Aorta (tissue), 5 donors: ENCODE measurements around the gene AATF. TPM values are rescaled to one million over a fixed set of nuclear protein-coding genes. Genes with fewer than 3 reads are reported as not detected.

Experiments
- ATAC-seq: fragments of 200-7000 bp; cut with Tn5 transposase; one replicate; pipeline ENCODE4 v1.9.1; 2022; ENCODE audit warnings: moderate library complexity; ENCODE audit not compliant: low FRiP score
- DNase-seq, 2 donors: peaks; one replicate each; pipeline ENCODE4 v3.0.0-alpha.2; 2020
- H3K27ac ChIP-seq, 2 donors: one replicate each; pipeline ENCODE4 v1.5.1; 2013; ENCODE audit warnings: low read length in 2 of 2, mild to moderate bottlenecking in 2 of 2, moderate library complexity in 2 of 2, control low read depth in 1 of 2, inconsistent platforms in 1 of 2, low read depth in 1 of 2
- H3K27me3 ChIP-seq, 2 donors: one replicate each; pipeline ENCODE4 v1.6.1; 2013; ENCODE audit warnings: control low read depth in 1 of 2, low read length in 1 of 2, mild to moderate bottlenecking in 1 of 2, moderate library complexity in 1 of 2; ENCODE audit not compliant: insufficient read depth in 2 of 2, control insufficient read depth in 1 of 2
- H3K36me3 ChIP-seq, 2 donors: one replicate each; pipeline ENCODE4 v1.6.1; 2013; ENCODE audit warnings: control low read depth in 1 of 2, low read length in 1 of 2, mild to moderate bottlenecking in 1 of 2; ENCODE audit not compliant: insufficient read depth in 2 of 2, control insufficient read depth in 1 of 2
- H3K4me1 ChIP-seq, 2 donors: one replicate each; pipeline ENCODE4 v1.6.1; 2013; ENCODE audit warnings: low read length in 2 of 2, control low read depth in 1 of 2, mild to moderate bottlenecking in 1 of 2, moderate library complexity in 1 of 2; ENCODE audit not compliant: insufficient read depth in 2 of 2, control insufficient read depth in 1 of 2
- H3K4me3 ChIP-seq, 2 donors: one replicate each; pipeline ENCODE4 v1.5.1; 2013; ENCODE audit warnings: low read length in 2 of 2, control low read depth in 1 of 2, mild to moderate bottlenecking in 1 of 2
- H3K9me3 ChIP-seq: one replicate; pipeline ENCODE4 v1.6.1; 2013; ENCODE audit warnings: mild to moderate bottlenecking, low read length; ENCODE audit not compliant: control insufficient read depth
- WGBS, 2 donors: extraction: QIAGEN DNeasy Blood & Tissue Kit; methylation state at CpG; one replicate each; pipeline ENCODE4 v1.1.7; 2013; 5-methylcytosine and 5-hydroxymethylcytosine counted together
- intact Hi-C, 2 donors: fragments of 100-400 bp; cut with DNase I; formaldehyde crosslinking; loops; one replicate each; pipeline versions ENCODE4 v1.14.2 to v1.15.0; 2022
- polyA plus RNA-seq, 2 donors: library from polyadenylated mRNA; stranded (reverse); fragments of 200-250 nt; gene quantifications; one replicate each; pipeline ENCODE4 v1.2.3, GENCODE V29; 2013
- total RNA-seq, 2 donors: library from RNA; stranded (reverse); fragmentation: NEBNext Ultra II Directional; extraction: Animal tissue kit (Norgen Biotek cat#: 25700); gene quantifications; one replicate each; pipeline ENCODE4 v1.2.1, GENCODE V29; 2021
- donor health status: healthy with polysubstance abuse.
- donor health status: Bipolar disorder and iron deficiency.
- donor health status: DM: no; HTN: no; CAD: no.
- donor health status: DM: no; HTN: no; CAD: no.
- donor health status: DM: yes; HTN: yes; CAD: no.

Gene AATF
- total and polyA plus RNA-seq, 4 donors: 36.1 to 44.2 (median 39.6) TPM

DNA sequence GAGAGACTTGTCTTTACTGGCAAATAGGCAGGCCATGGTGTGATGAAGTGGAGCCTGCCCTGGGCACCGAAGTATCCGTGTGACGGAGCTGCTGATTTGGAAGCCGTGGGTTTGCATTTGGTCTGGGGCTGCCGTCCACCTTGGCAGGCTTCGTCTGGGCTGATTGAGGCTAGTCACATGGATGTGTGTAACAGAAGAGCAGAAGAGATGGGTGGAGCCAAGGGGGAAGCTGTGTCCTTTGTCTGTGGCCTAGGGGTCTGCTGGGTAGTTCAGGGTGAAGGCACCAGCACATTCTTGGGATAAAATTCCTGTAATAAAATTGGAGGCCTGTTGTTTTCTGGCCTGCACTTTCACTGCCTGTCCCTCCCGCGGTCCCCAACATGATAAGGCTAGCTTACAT lies 106.1 kb downstream of the AATF start:
- Histone ChIP-seq H3K4me1 (no peaks in the 10 kb centered on the region), H3K27me3 (no peaks in the 10 kb centered on the region), H3K4me3 (no peak overlapping the region), H3K36me3 (peaks cover 7 to 10% of the 10 kb centered on the region in 2 donors), H3K27ac (no peak overlapping the region), H3K9me3 (no peaks in the 10 kb centered on the region)
- 78 to 80% methylated on average over 8 of the region's 8 CpGs for WGBS, 2 donors
- DNase-seq (no peak), ATAC-seq (no peak)
- intact Hi-C loops: no loop called here

- H3K36me3 ChIP-seq: peaks cover 5 to 10% of the 10 kb centered on the region in 2 donors
- intact Hi-C loops: no loop called here
- no peaks in the 10 kb centered on the region for H3K9me3 ChIP-seq
- 94 to 97% methylated on average over 18 of the region's 18 CpGs for WGBS, 2 donors
- H3K4me1 ChIP-seq: no peaks in the 10 kb centered on the region
- H3K27ac ChIP-seq: no peak overlapping the region
- ATAC-seq (no peak), DNase-seq (no peak)
- H3K4me3 ChIP-seq: no peak overlapping the region
- no peaks in the 10 kb centered on the region for H3K27me3 ChIP-seq
These were observed 107.9 kb downstream of the AATF start for GRCh38 chr17:37056622-37057021.

DNA sequence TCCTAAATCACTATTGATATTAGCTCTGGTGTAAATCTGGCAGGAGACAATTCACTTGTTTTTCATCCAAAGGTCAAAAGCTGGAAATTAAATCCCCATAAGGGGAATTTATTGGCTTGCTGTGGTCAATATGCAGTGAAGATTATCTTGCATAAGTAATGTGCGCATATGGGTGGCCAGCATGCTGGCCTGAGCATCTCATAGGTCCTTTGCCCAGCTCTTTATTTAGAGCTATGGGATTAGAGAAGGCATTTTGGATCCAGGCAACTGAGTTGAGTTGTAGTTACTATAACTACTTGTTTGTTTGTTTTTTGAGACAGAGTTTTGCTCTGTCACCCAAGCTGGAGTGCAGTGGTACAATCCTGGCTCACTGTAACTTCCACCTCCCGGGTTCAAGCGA lies 110.7 kb downstream of the AATF start:
- ATAC-seq: no peak
- peaks cover 5 to 6% of the 10 kb centered on the region in 2 donors for H3K36me3 ChIP-seq
- 93 to 95% methylated on average over 3 of the region's 3 CpGs for WGBS, 2 donors
- intact Hi-C loops: no loop called here
- H3K9me3 ChIP-seq: no peaks in the 10 kb centered on the region
- H3K4me1 ChIP-seq: no peaks in the 10 kb centered on the region
- no peak overlapping the region for H3K4me3 ChIP-seq
- H3K27me3 ChIP-seq: no peaks in the 10 kb centered on the region
- H3K27ac ChIP-seq: no peak overlapping the region
- DNase-seq: no peak

DNA sequence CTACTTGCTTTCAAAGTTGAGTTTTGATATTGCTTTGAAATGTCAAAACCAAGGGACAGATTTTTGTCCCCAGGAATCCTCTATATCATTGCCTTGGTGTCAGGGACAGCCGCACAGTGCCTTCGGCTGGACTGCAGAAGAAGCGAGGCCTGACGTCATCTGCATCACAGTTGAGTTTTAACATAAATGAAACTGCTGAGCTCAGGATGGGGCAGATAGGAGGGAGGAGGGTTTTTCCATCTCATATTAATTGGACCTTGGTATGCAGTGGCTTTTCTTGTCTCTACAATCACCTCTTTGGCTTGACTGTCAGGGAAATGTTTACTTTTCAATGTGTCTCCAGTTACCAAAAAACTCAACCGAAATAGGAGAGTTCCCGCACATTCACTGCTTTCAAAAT lies 111.3 kb downstream of the AATF start:
- H3K9me3 ChIP-seq: no peaks in the 10 kb centered on the region
- ATAC-seq (no peak), DNase-seq (no peak)
- peaks cover 5 to 6% of the 10 kb centered on the region in 2 donors for H3K36me3 ChIP-seq
- H3K27me3 ChIP-seq: no peaks in the 10 kb centered on the region
- H3K4me3 ChIP-seq: no peak overlapping the region
- no peak overlapping the region for H3K27ac ChIP-seq
- intact Hi-C loops: no loop called here
- WGBS, 2 donors: 61 to 66% methylated on average over 6 of the region's 6 CpGs
- H3K4me1 ChIP-seq: no peaks in the 10 kb centered on the region

GRCh38 chr17:37060928-37061327 lies 112.2 kb downstream of the AATF start:
- H3K36me3 ChIP-seq: peaks cover 5 to 6% of the 10 kb centered on the region in 2 donors
- intact Hi-C loops: no loop called here
- DNase-seq: no peak
- no peaks in the 10 kb centered on the region for H3K4me1 ChIP-seq
- no peak overlapping the region for H3K27ac ChIP-seq
- no peaks in the 10 kb centered on the region for H3K9me3 ChIP-seq
- no peak overlapping the region for H3K4me3 ChIP-seq
- ATAC-seq: no peak
- no peaks in the 10 kb centered on the region for H3K27me3 ChIP-seq
- 23 to 33% methylated on average over 7 of the region's 7 CpGs for WGBS, 2 donors

- no peaks in the 10 kb centered on the region for H3K4me1 ChIP-seq
- H3K36me3 ChIP-seq: peaks cover under 1 to 2% of the 10 kb centered on the region in 2 donors
- H3K9me3 ChIP-seq: no peaks in the 10 kb centered on the region
- H3K4me3 ChIP-seq: no peak overlapping the region
- intact Hi-C loops: no loop called here
- H3K27ac ChIP-seq: no peak overlapping the region
- H3K27me3 ChIP-seq: no peaks in the 10 kb centered on the region
- ATAC-seq: no peak
- 27 to 41% methylated on average over 9 of the region's 9 CpGs for WGBS, 2 donors
- peak in 1 of 2 donors; percentile 40 for DNase-seq
These were observed 113.3 kb downstream of the AATF start for GRCh38 chr17:37062021-37062420.

DNA sequence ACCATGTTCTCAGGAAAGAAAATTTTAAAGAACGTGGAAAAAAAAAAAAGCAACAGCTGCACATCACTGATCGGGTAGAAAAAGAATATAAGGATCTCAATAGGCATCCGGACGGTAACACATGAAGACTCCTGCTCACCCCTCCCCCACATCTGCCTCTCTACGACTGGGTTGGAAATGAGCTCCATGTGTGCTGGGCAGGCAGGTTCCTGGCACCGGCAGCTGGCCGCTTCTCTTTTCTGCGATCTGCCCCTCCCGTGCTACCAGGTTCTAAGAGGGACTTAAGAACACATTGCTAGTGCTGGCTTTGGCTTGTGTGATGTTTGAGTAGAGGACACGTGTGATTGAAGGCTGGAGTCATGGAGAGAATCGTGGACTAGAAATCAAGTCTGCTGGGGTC lies 115.5 kb downstream of the AATF start:
- Histone ChIP-seq H3K27ac (no peak overlapping the region), H3K4me3 (no peak overlapping the region), H3K4me1 (no peaks in the 10 kb centered on the region), H3K36me3 (no peaks in the 10 kb centered on the region), H3K9me3 (no peaks in the 10 kb centered on the region), H3K27me3 (no peaks in the 10 kb centered on the region)
- intact Hi-C loops: no loop called here
- ATAC-seq: no peak
- DNase-seq: no peak
- WGBS, 2 donors: 41 to 48% methylated on average over 11 of the region's 11 CpGs

DNA sequence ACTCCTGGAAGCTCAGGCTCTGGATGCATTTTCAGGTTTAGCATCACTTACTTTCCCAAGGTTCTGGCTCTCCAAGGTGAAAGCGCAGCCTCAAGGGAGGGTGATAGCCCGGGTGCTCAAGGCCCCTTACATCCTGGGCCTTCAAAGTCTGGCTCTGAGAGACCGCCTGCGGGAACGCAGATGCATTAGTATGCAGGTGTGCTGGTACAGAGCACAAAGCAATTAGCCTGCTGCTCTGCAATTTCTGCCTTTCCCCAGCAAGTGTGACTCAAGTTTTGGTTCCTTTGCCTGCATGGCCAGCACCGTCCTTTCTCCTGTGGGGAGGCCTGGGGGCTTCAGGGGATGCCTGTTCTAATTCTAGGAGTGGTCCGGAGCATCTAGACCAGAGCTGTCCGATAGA lies 116.2 kb downstream of the AATF start:
- H3K27ac ChIP-seq: no peak overlapping the region
- DNase-seq (no peak), ATAC-seq (no peak)
- 75 to 80% methylated on average over 8 of the region's 8 CpGs for WGBS, 2 donors
- H3K36me3 ChIP-seq: no peaks in the 10 kb centered on the region
- intact Hi-C loops: no loop called here
- no peaks in the 10 kb centered on the region for H3K4me1 ChIP-seq
- H3K27me3 ChIP-seq: no peaks in the 10 kb centered on the region
- H3K4me3 ChIP-seq: no peak overlapping the region
- H3K9me3 ChIP-seq: no peaks in the 10 kb centered on the region

- DNase-seq: no peak
- Histone ChIP-seq H3K27ac (no peak overlapping the region), H3K4me3 (no peak overlapping the region), H3K4me1 (no peaks in the 10 kb centered on the region), H3K9me3 (no peaks in the 10 kb centered on the region), H3K36me3 (no peaks in the 10 kb centered on the region), H3K27me3 (no peaks in the 10 kb centered on the region)
- WGBS, 2 donors: 36 to 41% methylated on average over 22 to 23 of the region's 23 CpGs
- ATAC-seq: no peak
- intact Hi-C loops: no loop called here
These were observed 117.0 kb downstream of the AATF start for GRCh38 chr17:37065486-37066321.
